IMR-90 (cell line): ENCODE data around the gene ASB16. TPM values are rescaled to one million over a fixed set of nuclear protein-coding genes. Genes with fewer than 3 reads are reported as not detected.

Experiments used
- ATAC-seq: fragments of 200-7000 bp; cut with Tn5 transposase; 2 replicates; pipeline ENCODE4 v1.9.1; 2020; ENCODE audit warnings: low read depth, mild to moderate bottlenecking, moderate library complexity
- BruUV-seq: library from RNA; stranded (reverse); fragments of 400-500 nt; replicated peaks from 2 replicates; lab custom pipeline; 2021; lab: Mats Ljungman, UMichigan
- CTCF ChIA-PET: fragments of 300-600 bp; formaldehyde crosslinking; extraction: SDS; loops from one replicate; lab custom pipeline; 2021; ENCODE audit warnings: antibody characterized with exemption; lab: Yijun Ruan, JAX
- POLR2A ChIA-PET: fragments of 300-600 bp; sonication (Branson Sonifier 250); formaldehyde crosslinking; loops from one replicate; lab custom pipeline; 2022; ENCODE audit warnings: antibody characterized with exemption; ENCODE audit not compliant: unreplicated experiment; lab: Charles Lee
- DNase-seq: peaks from one replicate; pipeline ENCODE4 v3.0.0; 2013
- H2AFZ ChIP-seq: replicated peaks from 2 replicates; pipeline ENCODE3; 2013; ENCODE audit warnings: low read length, mild to moderate bottlenecking; ENCODE audit not compliant: poor library complexity
- H2AK5ac ChIP-seq: 2 replicates; pipeline ENCODE4 v1.6.1; 2013; ENCODE audit warnings: low read depth, low read length, inconsistent platforms
- H2AK9ac ChIP-seq: replicated peaks from 2 replicates; pipeline ENCODE3; 2013; ENCODE audit warnings: mild to moderate bottlenecking, low read depth, low read length, moderate library complexity; ENCODE audit not compliant: poor library complexity
- H2BK120ac ChIP-seq: 2 replicates; pipeline ENCODE4 v1.6.1; 2013; ENCODE audit warnings: low read depth, low read length, inconsistent platforms
- H2BK15ac ChIP-seq: 3 replicates; pipeline ENCODE4 v1.6.1; 2013; ENCODE audit warnings: low read depth, low read length, inconsistent platforms
- H2BK20ac ChIP-seq: 2 replicates; pipeline ENCODE4 v1.6.1; 2013; ENCODE audit warnings: low read depth, mild to moderate bottlenecking, inconsistent platforms, low read length, moderate library complexity
- H2BK5ac ChIP-seq: 2 replicates; pipeline ENCODE4 v1.6.1; 2013; ENCODE audit warnings: mild to moderate bottlenecking, low read depth, low read length, inconsistent platforms; ENCODE audit not compliant: poor library complexity, severe bottlenecking
- H3K14ac ChIP-seq: replicated peaks from 2 replicates; pipeline ENCODE4 v1.6.1; 2013; ENCODE audit warnings: low read depth, low read length, inconsistent platforms
- H3K18ac ChIP-seq: 2 replicates; pipeline ENCODE4 v1.6.1; 2013; ENCODE audit warnings: low read depth, low read length, control low read depth
- H3K23ac ChIP-seq: 2 replicates; pipeline ENCODE4 v1.6.1; 2013; ENCODE audit warnings: low read depth, low read length, inconsistent platforms
- H3K27ac ChIP-seq: 2 replicates; pipeline ENCODE4 v1.5.1; 2013; ENCODE audit warnings: mild to moderate bottlenecking, control low read depth, low read length; ENCODE audit not compliant: insufficient read depth
- H3K27me3 ChIP-seq: 2 replicates; pipeline ENCODE4 v1.6.1; 2013; ENCODE audit warnings: low read length; ENCODE audit not compliant: control insufficient read depth, insufficient read depth
- H3K36me3 ChIP-seq: 2 replicates; pipeline ENCODE4 v1.6.1; 2013; ENCODE audit warnings: low read length, mixed read lengths; ENCODE audit not compliant: control insufficient read depth, insufficient read depth
- H3K4ac ChIP-seq: 2 replicates; pipeline ENCODE4 v1.6.1; 2013; ENCODE audit warnings: low read depth, low read length, inconsistent platforms
- H3K4me1 ChIP-seq: 2 replicates; pipeline ENCODE4 v1.6.1; 2013; ENCODE audit warnings: low read length, mixed read lengths; ENCODE audit not compliant: control insufficient read depth, insufficient read depth
- H3K4me2 ChIP-seq: 2 replicates; pipeline ENCODE4 v1.6.1; 2013; ENCODE audit warnings: low read depth, mild to moderate bottlenecking, control low read depth, low read length, moderate library complexity
- H3K4me3 ChIP-seq: 2 replicates; pipeline ENCODE4 v1.5.1; 2013; ENCODE audit warnings: low read depth, mild to moderate bottlenecking, control low read depth, low read length, moderate library complexity; ENCODE audit not compliant: insufficient read depth
- H3K56ac ChIP-seq: 2 replicates; pipeline ENCODE4 v1.6.1; 2013; ENCODE audit warnings: low read length, inconsistent platforms; ENCODE audit not compliant: insufficient read depth; ENCODE audit errors: extremely low read depth
- H3K79me1 ChIP-seq, 2 experiments: 2 replicates each; pipeline ENCODE4 v1.6.1; 2013; ENCODE audit warnings: low read length in 2 of 2, inconsistent platforms in 1 of 2, low read depth in 1 of 2
- H3K9ac ChIP-seq: 2 replicates; pipeline ENCODE4 v1.6.1; 2013; ENCODE audit warnings: low read depth, low read length, control low read depth
- H3K9me1 ChIP-seq: 2 replicates; pipeline ENCODE4 v1.6.1; 2013; ENCODE audit warnings: low read length, inconsistent platforms; ENCODE audit not compliant: insufficient read depth
- H3K9me3 ChIP-seq: 2 replicates; pipeline ENCODE4 v1.6.1; 2013; ENCODE audit warnings: low read length; ENCODE audit not compliant: control insufficient read depth, insufficient read depth
- H4K20me1 ChIP-seq: 2 replicates; pipeline ENCODE4 v1.6.1; 2013; ENCODE audit warnings: low read length, inconsistent platforms; ENCODE audit not compliant: insufficient read depth
- H4K5ac ChIP-seq: 2 replicates; pipeline ENCODE4 v1.6.1; 2013; ENCODE audit warnings: mild to moderate bottlenecking, low read depth, low read length, control low read depth
- H4K8ac ChIP-seq, 2 experiments: 2 replicates each; pipeline ENCODE4 v1.6.1; 2013; ENCODE audit warnings: low read depth in 2 of 2, low read length in 2 of 2, control low read depth in 1 of 2, inconsistent platforms in 1 of 2
- H4K91ac ChIP-seq: 2 replicates; pipeline ENCODE4 v1.6.1; 2013; ENCODE audit warnings: low read depth, low read length, inconsistent platforms; ENCODE audit not compliant: insufficient read depth
- BHLHE40 ChIP-seq: fragments of 150-350 bp; IDR thresholded peaks from 2 replicates; pipeline ENCODE4 v1.6.1; 2016; ENCODE audit warnings: mild to moderate bottlenecking, low read depth, low read length
- CEBPB ChIP-seq: IDR thresholded peaks from 2 replicates; pipeline ENCODE4 v1.6.1; 2012; ENCODE audit warnings: low read depth, low read length, improper control_type of control experiment
- CHD1 ChIP-seq: IDR thresholded peaks from 2 replicates; pipeline ENCODE4 v1.6.1; 2012; ENCODE audit warnings: low read depth, low read length, improper control_type of control experiment
- ELK1 ChIP-seq: fragments of 150-350 bp; IDR thresholded peaks from 2 replicates; pipeline ENCODE4 v1.6.1; 2016; ENCODE audit warnings: low read depth, mild to moderate bottlenecking, low read length, moderate library complexity, borderline replicate concordance
- FOS ChIP-seq: fragments of 150-350 bp; IDR thresholded peaks from 2 replicates; pipeline ENCODE4 v1.6.1; 2016; ENCODE audit warnings: low read depth, low read length
- MAZ ChIP-seq: IDR thresholded peaks from 2 replicates; pipeline ENCODE4 v1.6.1; 2012; ENCODE audit warnings: low read depth, mild to moderate bottlenecking, low read length, improper control_type of control experiment, moderate library complexity, borderline replicate concordance
- MXI1 ChIP-seq: IDR thresholded peaks from 2 replicates; pipeline ENCODE4 v1.6.1; 2012; ENCODE audit warnings: low read depth, mild to moderate bottlenecking, low read length, moderate library complexity, borderline replicate concordance
- NFE2L2 ChIP-seq: fragments of 150-350 bp; IDR thresholded peaks from 2 replicates; pipeline ENCODE4 v1.6.1; 2016; ENCODE audit warnings: low read depth, mild to moderate bottlenecking, low read length
- POLR2A ChIP-seq: IDR thresholded peaks from 2 replicates; pipeline ENCODE4 v1.6.1; 2012; ENCODE audit warnings: mild to moderate bottlenecking, low read depth, low read length
- RAD21 ChIP-seq: IDR thresholded peaks from 2 replicates; pipeline ENCODE4 v1.6.1; 2012; ENCODE audit warnings: low read length, improper control_type of control experiment
- RCOR1 ChIP-seq: IDR thresholded peaks from 2 replicates; pipeline ENCODE4 v1.6.1; 2012; ENCODE audit warnings: mild to moderate bottlenecking, low read length, improper control_type of control experiment; ENCODE audit not compliant: insufficient replicate concordance
- RFX5 ChIP-seq: IDR thresholded peaks from 2 replicates; pipeline ENCODE4 v1.8.0; 2012; ENCODE audit warnings: low read depth, mild to moderate bottlenecking, low read length, moderate library complexity
- SMC3 ChIP-seq: fragments of 150-350 bp; IDR thresholded peaks from 2 replicates; pipeline ENCODE4 v1.6.1; 2016; ENCODE audit warnings: low read depth, mild to moderate bottlenecking, antibody characterized with exemption, low read length, moderate library complexity
- USF2 ChIP-seq: fragments of 150-350 bp; IDR thresholded peaks from 2 replicates; pipeline ENCODE4 v1.6.1; 2017; ENCODE audit warnings: mild to moderate bottlenecking, antibody characterized with exemption, low read length, low read depth
- WGBS, 2 experiments: methylation state at CpG; one replicate each; pipeline versions ENCODE4 v1.1.5 to v1.1.7; 2013; ENCODE audit warnings: missing lambda C conversion rate in 2 of 2; ENCODE audit not compliant: insufficient read length in 1 of 2; ENCODE audit errors: extremely low coverage in 2 of 2; 5-methylcytosine and 5-hydroxymethylcytosine counted together
- dilution Hi-C: fragments of 300-500 bp; cut with HindIII; formaldehyde crosslinking; loops from one replicate; pipeline ENCODE4 v1.14.3; 2018; ENCODE audit warnings: low sequenced_read_pairs; ENCODE audit not compliant: unreplicated experiment
- in situ Hi-C: fragments of 300-500 bp; cut with MboI; formaldehyde crosslinking; loops from 3 replicates; pipeline ENCODE4 v1.14.3; 2019; ENCODE audit warnings: low sequenced_read_pairs, inconsistent platforms, mixed read lengths
- intact Hi-C: fragments of 100-400 bp; cut with micrococcal nuclease; formaldehyde crosslinking; loops from 2 replicates; pipeline ENCODE4 v1.10.0; 2022
- polyA plus RNA-seq, 3 experiments: library from polyadenylated mRNA; depleted of rRNA; stranded (reverse); fragments of >200 nt; gene quantifications; 2 replicates each; pipeline ENCODE4 v1.2.3, GENCODE V29; 2012; ENCODE audit warnings: low replicate concordance in 1 of 3
- total RNA-seq: library from RNA; depleted of rRNA; stranded (reverse); fragments of >200 nt; gene quantifications from 2 replicates; pipeline ENCODE4 v1.2.3, GENCODE V29; 2012
- TF ChIP-seq, protein P1 (sequence below): conservative IDR thresholded peaks from 2 replicates; pipeline ENCODE4 v1.5.1; 2012; ENCODE audit warnings: mild to moderate bottlenecking, low read depth, low read length, improper control_type of control experiment

Gene ASB16
- total and polyA plus RNA-seq, 2 of the 4 experiments (the other 2 are of a cell fraction), result 0.05 TPM; not detected in 1

DNA sequence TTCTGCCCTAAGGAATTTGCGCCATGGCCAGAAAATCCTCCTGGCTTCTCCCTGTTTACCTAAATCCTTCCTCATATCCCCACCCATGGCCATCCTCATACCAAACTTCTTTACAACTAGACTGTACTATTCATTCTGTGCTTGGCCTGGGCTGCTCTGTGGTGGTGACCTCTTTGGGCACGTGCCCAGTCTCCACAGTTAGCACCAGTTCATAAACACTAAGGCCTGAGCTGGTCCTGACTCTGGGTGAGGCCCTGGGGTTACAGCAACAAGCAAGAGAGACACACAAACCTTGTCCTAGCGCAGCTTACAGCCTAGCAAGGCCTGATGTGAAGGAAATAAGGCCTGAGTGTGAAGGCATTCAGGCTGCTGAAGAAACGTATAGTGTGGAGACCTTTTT lies 32.3 kb downstream of the ASB16 start:
- intact Hi-C loops (loop anchor here (5.0 kb wide), 3 partner anchors 125 to 320 kb away; partner anchors contain the start of gene GRN), in situ Hi-C loops (loop anchor here (25.0 kb wide), 2 partner anchors 310 to 435 kb away; partner anchors contain the start of gene GPATCH8), dilution Hi-C loops (no loop called here)
- Histone ChIP-seq H4K5ac (peak overlapping the region; percentile 24; the same call in 1 of the 2 replicates), H2BK5ac (no peak overlapping the region), H3K14ac (no peak overlapping the region), H2BK15ac (0 out of 3 replicates have a peak overlapping the region, but pooled peaks have one; percentile 50), H3K4ac (peak overlapping the region; percentile 46; the same call in 1 of the 2 replicates), H3K9ac (peak overlapping the region; percentile 55), H3K4me2 (no peak overlapping the region), H2BK120ac (no peak overlapping the region), H4K8ac (0 out of 4 replicates have a peak overlapping the region, but pooled peaks of 1 of the 2 experiments have one; percentile 55), H3K36me3 (peaks cover 15% of the 10 kb centered on the region), H3K4me1 (peaks cover 21% of the 10 kb centered on the region), H3K9me1 (peaks cover 20% of the 10 kb centered on the region), H2AFZ (peak overlapping the region; percentile 2), H2BK20ac (0 out of 2 replicates have a peak overlapping the region, but pooled peaks have one; percentile 33), H3K18ac (no peak overlapping the region), H3K27me3 (no peaks in the 10 kb centered on the region), H4K20me1 (peaks cover 9% of the 10 kb centered on the region; the same call in 1 of the 2 replicates), H3K23ac (no peak overlapping the region; the same call in 1 of the 2 replicates), H4K91ac (no peak overlapping the region), H2AK9ac (peak overlapping the region; percentile 73), H3K4me3 (no peak overlapping the region), H3K56ac (no peak overlapping the region), H3K79me1 (peaks cover 8 to 44% of the 10 kb centered on the region in 2 experiments; a peak in 3 of 4 replicates), H3K27ac (peak overlapping the region; percentile 2; the same call in 1 of the 2 replicates), H2AK5ac (no peak overlapping the region; the same call in 1 of the 2 replicates), H3K9me3 (no peaks in the 10 kb centered on the region)
- 81% methylated on average over 3 of the region's 4 CpGs; no CpG with 5 or more reads in 1 of the 2 experiments for WGBS, 2 experiments
- CTCF ChIA-PET, result interaction anchor here (0.6 kb wide), 1 partner anchor 431 kb away, joined by 5 read pairs; no protein-coding TSS in a partner anchor
- DNase-seq (no peak), ATAC-seq (no peak)
- POLR2A ChIA-PET, result no interaction called here
- no TSS peak for BruUV-seq
- TF ChIP-seq CHD1, result no peak
- no peak for TF ChIP-seq NFE2L2
- TF ChIP-seq RFX5, result no peak
- TF ChIP-seq USF2, result no peak
- TF ChIP-seq POLR2A, result no peak
- no peak for TF ChIP-seq RCOR1
- no peak for TF ChIP-seq MAZ
- TF ChIP-seq SMC3, result no peak
- TF ChIP-seq, protein P1, sequence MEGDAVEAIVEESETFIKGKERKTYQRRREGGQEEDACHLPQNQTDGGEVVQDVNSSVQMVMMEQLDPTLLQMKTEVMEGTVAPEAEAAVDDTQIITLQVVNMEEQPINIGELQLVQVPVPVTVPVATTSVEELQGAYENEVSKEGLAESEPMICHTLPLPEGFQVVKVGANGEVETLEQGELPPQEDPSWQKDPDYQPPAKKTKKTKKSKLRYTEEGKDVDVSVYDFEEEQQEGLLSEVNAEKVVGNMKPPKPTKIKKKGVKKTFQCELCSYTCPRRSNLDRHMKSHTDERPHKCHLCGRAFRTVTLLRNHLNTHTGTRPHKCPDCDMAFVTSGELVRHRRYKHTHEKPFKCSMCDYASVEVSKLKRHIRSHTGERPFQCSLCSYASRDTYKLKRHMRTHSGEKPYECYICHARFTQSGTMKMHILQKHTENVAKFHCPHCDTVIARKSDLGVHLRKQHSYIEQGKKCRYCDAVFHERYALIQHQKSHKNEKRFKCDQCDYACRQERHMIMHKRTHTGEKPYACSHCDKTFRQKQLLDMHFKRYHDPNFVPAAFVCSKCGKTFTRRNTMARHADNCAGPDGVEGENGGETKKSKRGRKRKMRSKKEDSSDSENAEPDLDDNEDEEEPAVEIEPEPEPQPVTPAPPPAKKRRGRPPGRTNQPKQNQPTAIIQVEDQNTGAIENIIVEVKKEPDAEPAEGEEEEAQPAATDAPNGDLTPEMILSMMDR, result no peak
- TF ChIP-seq CEBPB, result no peak
- TF ChIP-seq RAD21, result no peak
- no peak for TF ChIP-seq ELK1
- TF ChIP-seq FOS, result no peak
- TF ChIP-seq MXI1, result no peak
- no peak for TF ChIP-seq BHLHE40
